Hematopoietic multipotent progenitor cell treated with erythropoietin and hydrocortisone succinate and interleukin-3 and kit ligand, for 8 days (in vitro differentiated cells): ENCODE results near the gene RNF151.
A peak's percentile ranks its signal among the peaks of the same experiment; 100 is the strongest.
"Not testable (repeated sequence)": the region's sequence is repeated elsewhere in the genome, so short reads cannot be mapped to it uniquely, and the experiment has no call there.

Experiments used
- DNase-seq: peaks from one replicate; pipeline ENCODE4 v3.0.0-alpha.2; 2015

RNF151 gene

DNA sequence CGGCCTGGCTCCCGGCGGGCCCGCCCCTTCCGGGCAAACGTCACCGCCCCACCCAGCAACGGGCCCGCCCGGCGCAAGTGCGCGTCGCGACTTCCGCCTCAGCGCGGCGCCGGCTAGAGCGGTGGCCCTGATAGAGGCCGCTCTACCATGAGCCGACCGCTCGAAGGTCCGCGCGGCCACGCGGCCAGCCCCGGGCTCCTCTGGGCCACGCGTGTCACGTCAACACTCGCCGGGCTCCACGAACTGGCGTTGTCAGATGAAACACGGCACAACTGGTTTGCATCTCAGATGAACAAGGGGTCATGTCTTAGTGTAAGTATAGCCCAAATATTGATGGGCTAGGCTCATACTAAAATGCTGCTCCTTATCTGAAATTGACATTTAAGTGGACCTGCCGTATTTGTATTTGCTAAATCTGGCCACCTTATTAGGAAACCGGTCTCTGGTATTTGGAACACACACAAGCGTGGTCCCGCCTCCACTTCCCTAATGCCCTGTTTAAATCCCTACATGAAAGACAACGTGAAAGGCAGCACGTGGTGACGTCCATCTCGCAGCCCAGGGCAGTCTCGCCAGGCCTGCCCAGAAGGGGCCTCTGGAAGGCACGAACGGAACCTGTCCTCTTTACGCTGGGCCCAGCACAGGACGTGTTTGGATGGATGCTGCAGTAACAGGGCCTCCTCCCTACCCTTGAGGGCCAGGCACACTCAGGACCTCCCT, 43.3 kb downstream of the RNF151 start, which contains the start of gene ZNF598:
TSS of gene ZNF598 (minus strand) at position 31 of the 720 bp plus-strand sequence.
- DNase-seq, result peak; percentile 84

DNA sequence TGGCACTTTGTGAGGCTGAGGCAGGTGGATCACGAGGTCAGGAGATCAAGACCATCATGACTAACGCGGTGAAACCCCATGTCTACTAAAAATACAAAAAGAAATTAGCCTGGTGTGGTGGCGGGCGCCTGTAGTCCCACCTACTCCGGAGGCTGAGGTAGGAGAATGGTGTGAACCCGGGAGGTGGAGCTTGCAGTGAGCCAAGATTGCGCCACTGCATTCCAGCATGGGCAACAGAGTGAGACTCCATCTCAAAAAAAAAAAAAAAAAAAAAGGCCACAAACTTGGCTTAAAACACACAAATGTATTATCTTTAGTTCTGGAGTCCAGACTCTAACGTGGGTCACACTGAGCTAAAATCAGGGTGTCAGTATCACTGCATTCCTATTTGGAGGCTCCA, 45.1 kb downstream of the RNF151 start:
- DNase-seq, result not testable (repeated sequence)

DNA sequence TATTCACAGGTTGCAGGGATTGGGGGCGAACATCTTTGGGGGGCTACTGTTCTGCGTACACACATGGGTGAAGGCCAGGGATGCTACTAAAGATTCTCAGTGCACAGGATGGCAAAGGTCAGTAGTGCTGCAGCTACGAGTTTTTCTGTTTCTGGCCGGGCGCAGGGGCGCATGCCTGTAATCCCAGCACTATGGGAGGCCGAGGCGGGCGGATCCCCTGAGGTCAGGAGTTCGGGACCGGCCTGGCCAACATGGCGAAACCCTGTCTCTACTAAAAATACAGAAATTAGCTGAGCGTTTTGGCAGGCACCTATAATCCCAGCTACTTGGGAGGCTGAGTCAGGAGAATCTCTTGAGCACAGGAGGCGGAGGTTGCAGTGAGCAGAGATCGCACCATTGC, 46.9 kb downstream of the RNF151 start:
- no peak for DNase-seq

DNA sequence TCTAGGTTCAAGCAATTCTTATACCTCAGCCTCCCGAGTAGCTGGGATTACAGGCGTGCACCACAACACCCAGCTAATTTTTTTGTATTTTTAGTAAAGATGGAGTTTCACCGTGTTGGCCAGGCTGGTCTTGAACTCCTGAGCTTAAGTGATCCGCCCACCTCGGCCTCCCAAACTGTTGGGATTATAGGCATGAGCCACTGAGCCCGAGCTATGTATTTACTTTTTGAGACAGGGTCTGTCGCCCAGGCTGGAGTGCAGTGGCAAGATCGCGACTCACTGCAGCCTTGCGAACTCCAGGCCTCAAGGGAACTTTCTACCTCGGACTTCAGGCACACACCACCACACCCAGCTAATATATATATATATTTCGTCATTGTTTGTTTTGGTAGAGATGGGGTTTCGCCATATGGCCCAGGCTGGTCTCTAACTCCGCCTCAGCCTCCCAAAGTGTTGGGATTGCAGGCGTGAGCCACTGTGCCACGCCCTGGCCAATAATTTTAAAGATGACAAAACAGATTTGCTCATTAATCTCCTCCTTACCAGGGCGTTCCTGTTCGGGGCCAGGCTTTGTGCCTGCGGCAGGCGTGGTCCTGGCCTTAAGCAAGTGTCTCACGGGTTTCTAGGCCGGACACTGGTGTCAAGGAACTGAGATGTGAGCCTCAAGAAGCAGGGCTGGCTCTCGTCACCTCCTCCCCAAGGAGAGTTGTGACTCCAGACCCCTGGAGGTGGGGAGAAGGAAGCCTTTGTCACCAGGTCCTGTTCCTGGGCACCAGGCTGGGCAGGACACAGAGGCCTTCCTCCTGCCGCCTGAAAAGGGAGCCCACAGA, 48.7 kb downstream of the RNF151 start:
- DNase-seq, result no peak

DNA sequence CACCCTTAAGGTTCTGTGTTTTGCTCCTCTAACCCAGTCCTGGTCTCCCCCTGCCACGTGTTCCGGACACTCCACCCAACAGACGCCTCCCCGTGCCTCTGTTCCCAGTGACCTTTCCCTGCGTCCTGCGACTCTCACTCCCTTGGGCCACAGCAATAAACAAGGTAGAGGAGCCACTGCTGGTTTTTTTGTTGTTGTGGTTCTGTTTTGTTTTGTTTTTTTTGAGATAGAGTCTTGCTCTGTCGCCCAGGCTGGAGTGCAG, 49.2 kb downstream of the RNF151 start:
- DNase-seq, result no peak

DNA sequence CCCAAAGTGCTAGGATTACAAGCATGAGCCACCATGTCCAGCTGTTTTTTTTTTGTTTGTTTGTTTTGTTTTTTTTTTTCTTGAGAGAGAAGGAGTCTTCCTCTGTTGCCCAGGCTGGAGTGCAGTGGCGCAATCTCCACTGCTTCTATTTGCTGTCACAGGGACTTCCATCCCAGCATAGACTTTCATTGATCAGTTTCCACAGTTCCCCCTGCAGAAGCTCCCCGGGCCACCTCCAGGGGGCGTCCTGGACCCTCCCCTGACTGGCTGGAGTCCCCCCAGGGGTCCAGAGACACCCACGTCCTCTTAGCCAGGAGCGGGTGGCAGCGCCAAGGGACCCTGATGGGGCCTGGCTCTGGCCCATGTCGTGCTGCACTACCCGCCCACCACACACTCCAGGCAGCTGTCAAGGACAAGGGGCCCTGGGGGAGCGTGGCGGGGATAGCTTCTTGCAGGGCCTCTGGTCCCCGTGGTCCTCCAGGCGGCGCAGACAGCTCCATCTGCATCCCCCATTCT, 49.8 kb downstream of the RNF151 start:
- DNase-seq, result no peak
